Measurements from ENCODE around the gene FYN. TPM values are rescaled to one million over a fixed set of nuclear protein-coding genes. Genes with fewer than 3 reads are reported as not detected.
A peak's percentile ranks its signal among the peaks of the same experiment; 100 is the strongest.

The FYN gene
- total RNA-seq, 1 donor from 2014 or later = 474 TPM

DNA sequence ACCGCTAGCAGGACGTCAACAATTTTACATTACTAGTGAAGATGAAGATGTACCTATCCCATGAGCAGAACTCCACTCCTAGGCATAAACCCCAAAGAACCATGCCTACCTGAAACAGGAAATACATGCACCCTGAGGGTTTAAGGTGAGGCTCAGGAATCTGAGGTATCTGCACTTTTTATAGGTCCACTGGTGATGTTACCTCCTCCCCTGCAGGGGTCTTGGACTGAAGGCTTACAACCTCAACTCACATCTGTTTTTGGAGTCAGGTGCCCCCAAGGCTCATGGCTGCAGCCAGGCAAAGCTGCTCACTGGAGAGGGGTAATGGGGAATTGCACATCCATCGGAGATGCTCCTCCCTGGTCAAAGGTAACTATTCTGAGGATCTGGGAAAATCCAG, 135.1 kb downstream of the FYN start:
- peaks cover 9% of the 10 kb centered on the region for H3K27me3 Mint-ChIP-seq (ENCODE audit: unreplicated experiment)
- TF ChIP-seq, protein P1, sequence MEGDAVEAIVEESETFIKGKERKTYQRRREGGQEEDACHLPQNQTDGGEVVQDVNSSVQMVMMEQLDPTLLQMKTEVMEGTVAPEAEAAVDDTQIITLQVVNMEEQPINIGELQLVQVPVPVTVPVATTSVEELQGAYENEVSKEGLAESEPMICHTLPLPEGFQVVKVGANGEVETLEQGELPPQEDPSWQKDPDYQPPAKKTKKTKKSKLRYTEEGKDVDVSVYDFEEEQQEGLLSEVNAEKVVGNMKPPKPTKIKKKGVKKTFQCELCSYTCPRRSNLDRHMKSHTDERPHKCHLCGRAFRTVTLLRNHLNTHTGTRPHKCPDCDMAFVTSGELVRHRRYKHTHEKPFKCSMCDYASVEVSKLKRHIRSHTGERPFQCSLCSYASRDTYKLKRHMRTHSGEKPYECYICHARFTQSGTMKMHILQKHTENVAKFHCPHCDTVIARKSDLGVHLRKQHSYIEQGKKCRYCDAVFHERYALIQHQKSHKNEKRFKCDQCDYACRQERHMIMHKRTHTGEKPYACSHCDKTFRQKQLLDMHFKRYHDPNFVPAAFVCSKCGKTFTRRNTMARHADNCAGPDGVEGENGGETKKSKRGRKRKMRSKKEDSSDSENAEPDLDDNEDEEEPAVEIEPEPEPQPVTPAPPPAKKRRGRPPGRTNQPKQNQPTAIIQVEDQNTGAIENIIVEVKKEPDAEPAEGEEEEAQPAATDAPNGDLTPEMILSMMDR (IDR thresholded peaks at IDR 0.05; ENCODE audit: unreplicated experiment) = no peak
- no peak overlapping the region for H3K27ac Mint-ChIP-seq (ENCODE audit: unreplicated experiment)
- H3K4me1 Mint-ChIP-seq (ENCODE audit: unreplicated experiment) = peaks cover 28% of the 10 kb centered on the region
- no peaks in the 10 kb centered on the region for H3K9me3 Mint-ChIP-seq (ENCODE audit: unreplicated experiment)
- no peak for DNase-seq (ENCODE audit: low spot score)
- H3K36me3 Mint-ChIP-seq (ENCODE audit: low read depth, unreplicated experiment) = peaks cover 44% of the 10 kb centered on the region
- H3K4me3 Mint-ChIP-seq (ENCODE audit: unreplicated experiment) = no peak overlapping the region

DNA sequence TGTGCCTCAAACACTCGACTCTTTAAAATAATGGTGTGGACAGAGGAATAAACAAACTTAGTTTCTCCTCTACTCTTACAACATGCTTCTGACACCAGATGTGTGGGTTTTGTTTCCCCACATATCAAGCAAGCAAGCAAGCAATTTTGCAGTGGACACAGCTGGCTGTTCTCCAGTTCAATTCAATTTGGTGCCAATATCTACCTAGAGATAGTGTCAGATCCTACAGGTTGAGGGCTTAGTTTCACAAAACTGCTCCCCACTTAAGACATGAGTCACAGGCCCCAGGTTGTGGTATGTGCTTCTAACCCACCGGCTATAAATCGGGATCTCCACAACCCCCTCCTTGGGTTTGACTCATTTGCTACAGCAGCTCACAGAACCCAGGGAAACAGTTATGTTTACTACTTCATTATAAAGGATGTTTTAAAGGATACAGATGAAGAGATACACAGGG, 136.2 kb downstream of the FYN start:
- Mint-ChIP-seq H3K36me3 (ENCODE audit: low read depth, unreplicated experiment) (peaks cover 52% of the 10 kb centered on the region), H3K4me3 (ENCODE audit: unreplicated experiment) (no peak overlapping the region), H3K4me1 (ENCODE audit: unreplicated experiment) (peaks cover 39% of the 10 kb centered on the region), H3K27ac (ENCODE audit: unreplicated experiment) (peak overlapping the region; percentile 62), H3K9me3 (ENCODE audit: unreplicated experiment) (no peaks in the 10 kb centered on the region), H3K27me3 (ENCODE audit: unreplicated experiment) (peaks cover 14% of the 10 kb centered on the region)
- TF ChIP-seq, protein P1 (IDR thresholded peaks at IDR 0.05; ENCODE audit: unreplicated experiment) = no peak
- no peak for DNase-seq (ENCODE audit: low spot score)

DNA sequence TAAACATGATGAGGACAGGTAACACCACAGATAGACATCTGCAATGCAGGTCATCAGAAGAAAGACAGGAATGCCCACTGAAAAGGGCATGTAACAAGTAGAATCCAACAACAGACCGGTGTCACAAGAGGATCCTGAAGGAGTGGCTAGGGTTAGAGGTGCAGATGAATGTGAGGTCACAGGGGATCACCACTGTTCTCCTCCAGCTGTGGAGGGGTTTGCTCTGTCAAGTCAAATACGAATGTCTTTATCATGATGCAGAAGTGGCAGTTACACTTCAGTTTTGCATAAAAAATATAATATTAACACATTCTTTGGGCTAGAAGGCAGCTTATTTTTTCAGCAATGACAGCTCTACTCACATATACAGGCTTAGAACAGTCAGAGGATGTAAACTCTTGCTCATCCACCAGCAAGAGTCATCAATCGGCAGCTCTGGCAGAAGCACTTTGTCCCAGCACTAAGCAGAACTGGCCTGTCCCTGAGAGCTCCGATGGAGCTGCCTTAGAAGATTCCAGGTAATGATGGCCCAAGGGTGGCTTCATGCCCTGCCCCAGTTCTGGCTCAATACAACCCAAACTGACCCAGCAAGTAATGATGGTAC, 137.1 kb downstream of the FYN start:
- H3K9me3 Mint-ChIP-seq (ENCODE audit: unreplicated experiment) = no peaks in the 10 kb centered on the region
- H3K4me3 Mint-ChIP-seq (ENCODE audit: unreplicated experiment) = no peak overlapping the region
- peaks cover 60% of the 10 kb centered on the region for H3K36me3 Mint-ChIP-seq (ENCODE audit: low read depth, unreplicated experiment)
- peaks cover 16% of the 10 kb centered on the region for H3K27me3 Mint-ChIP-seq (ENCODE audit: unreplicated experiment)
- TF ChIP-seq, protein P1 (IDR thresholded peaks at IDR 0.05; ENCODE audit: unreplicated experiment) = no peak
- peaks cover 46% of the 10 kb centered on the region for H3K4me1 Mint-ChIP-seq (ENCODE audit: unreplicated experiment)
- peak overlapping the region; percentile 73 for H3K27ac Mint-ChIP-seq (ENCODE audit: unreplicated experiment)
- DNase-seq (ENCODE audit: low spot score) = no peak

DNA sequence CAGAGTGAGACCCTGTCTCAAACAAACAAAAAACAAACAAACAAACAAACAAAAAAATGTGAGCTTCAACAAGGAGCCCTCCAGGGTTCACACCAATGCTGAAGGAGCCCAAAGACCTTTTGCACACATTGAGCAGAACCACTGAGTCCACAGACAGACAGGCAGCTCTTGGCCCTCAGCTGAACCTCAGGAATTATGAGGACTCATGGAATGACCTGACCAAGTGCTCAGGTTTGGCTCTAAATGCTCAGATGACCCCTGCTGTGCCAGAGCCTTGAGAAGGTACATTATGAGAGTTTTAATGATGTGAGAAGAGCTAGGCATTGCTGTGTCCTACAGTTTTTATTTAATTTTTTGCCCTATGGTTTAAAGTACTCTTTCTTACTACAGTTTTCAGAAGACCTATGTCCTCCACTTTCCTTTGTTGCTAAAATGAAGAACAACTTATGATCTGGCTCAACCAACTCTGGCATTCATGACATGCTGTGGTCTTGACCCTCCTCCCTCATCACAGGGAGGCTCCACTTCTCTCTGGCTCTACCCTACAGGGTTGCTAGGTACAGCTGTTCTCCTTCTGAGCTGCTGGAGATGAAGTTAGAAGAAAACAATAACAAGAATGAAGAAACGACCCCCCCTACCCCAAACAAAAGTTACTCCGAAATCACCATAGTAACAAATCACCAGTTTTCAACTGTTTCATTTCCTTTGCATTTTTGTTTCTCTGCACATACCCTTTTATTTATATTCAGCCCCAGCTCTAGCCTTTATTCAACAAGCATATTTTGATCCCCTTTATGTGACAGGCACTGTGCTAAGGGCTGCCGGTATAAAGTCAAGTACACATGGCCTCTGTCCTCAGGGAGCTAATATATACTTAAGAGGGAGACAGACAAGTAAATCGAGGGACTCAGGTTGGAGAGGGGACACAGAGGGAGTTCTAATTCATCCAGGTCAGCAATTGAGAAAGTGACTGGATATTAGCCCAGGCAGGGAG, 138.9 kb downstream of the FYN start:
- no peak for DNase-seq (ENCODE audit: low spot score)
- TF ChIP-seq, protein P1 (IDR thresholded peaks at IDR 0.05; ENCODE audit: unreplicated experiment) = no peak
- Mint-ChIP-seq H3K27me3 (ENCODE audit: unreplicated experiment) (peaks cover 16% of the 10 kb centered on the region), H3K4me3 (ENCODE audit: unreplicated experiment) (peak overlapping the region; percentile 75), H3K27ac (ENCODE audit: unreplicated experiment) (peak overlapping the region; percentile 85), H3K9me3 (ENCODE audit: unreplicated experiment) (no peaks in the 10 kb centered on the region), H3K36me3 (ENCODE audit: low read depth, unreplicated experiment) (peaks cover 51% of the 10 kb centered on the region), H3K4me1 (ENCODE audit: unreplicated experiment) (peaks cover 53% of the 10 kb centered on the region)
